Activated T-cell treated with anti-CD3 and anti-CD28 coated beads, Interleukin-2, amount 50 U/mL, for 1 hour (primary cell): Measurements from ENCODE around the gene PPP1R27.
A peak's percentile ranks its signal among the peaks of the same experiment; 100 is the strongest.
"Not testable (repeated sequence)": the region's sequence is repeated elsewhere in the genome, so short reads cannot be mapped to it uniquely, and the experiment has no call there.

Experiments used
- DNase-seq: peaks from one replicate; pipeline ENCODE4 v3.0.0-alpha.2; 2020

Gene PPP1R27

GRCh38 chr17:81840826-81841778, 6.3 kb upstream of the PPP1R27 start:
- DNase-seq = no peak

DNA sequence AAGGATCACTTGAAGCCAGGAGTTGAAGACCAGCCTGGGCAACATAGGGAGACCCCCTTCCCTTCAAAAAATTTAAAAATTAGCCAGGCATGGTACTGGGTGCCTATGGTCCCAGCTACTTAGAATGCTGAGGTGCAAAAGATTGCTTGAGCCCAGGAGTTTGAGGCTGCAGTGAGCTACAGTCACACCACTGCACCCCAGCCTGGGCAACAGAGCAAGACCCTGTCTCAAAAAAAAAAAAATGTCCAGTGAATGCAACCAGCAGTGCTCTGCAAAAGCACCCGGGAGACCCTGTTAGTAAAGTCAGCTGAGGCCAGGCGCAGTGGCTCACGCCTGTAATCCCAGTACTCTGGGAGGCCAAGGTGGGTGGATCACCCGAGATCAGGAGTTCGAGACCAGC, 5.2 kb upstream of the PPP1R27 start:
- DNase-seq = not testable (repeated sequence)

DNA sequence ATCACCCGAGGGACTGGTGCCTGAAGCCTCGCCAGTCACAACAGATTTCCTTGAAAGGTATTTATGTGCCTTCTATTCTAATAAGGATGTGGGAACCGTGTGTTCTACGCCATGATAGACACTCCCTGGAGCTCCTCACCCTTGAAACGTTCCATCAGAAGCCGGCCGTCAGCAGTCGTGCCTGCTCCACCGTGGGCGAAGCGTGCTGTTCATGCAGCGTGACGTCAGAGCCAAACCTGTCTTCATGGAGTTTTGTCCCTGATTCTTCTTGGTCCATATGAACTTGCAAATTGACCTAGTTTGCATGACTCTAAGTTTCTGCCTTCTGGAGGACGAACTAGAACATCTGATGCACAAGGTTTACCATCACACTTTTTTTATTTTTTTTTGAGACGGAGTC, 4.5 kb upstream of the PPP1R27 start:
- no peak for DNase-seq

GRCh38 chr17:81838753-81839255, 4.0 kb upstream of the PPP1R27 start:
- DNase-seq = no peak

DNA sequence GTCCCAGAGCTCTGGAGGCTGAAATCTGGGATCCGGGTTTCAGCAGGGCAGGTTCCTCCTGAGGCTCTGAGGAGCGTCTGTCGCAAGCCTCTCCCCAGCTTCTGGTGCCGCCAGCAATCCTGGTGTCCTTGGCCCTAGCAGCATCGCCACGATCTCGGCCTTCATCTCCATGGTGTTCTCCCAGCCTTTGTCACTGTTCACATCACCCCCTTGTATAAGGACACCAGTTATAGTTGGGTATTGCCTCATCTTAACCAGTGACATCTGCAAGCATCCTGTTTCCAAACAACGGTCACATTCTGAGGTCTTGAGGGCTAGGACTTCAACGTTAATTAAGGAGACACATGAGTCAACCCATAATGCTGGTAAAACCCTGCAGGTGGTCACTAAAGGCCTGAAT, 2.8 kb upstream of the PPP1R27 start:
- DNase-seq = no peak

GRCh38 chr17:81833921-81834830, 674 bp downstream of the PPP1R27 start:
- no peak for DNase-seq

GRCh38 chr17:81833160-81833920, 1.5 kb downstream of the PPP1R27 start, which contains the start of gene MCRIP1:
MCRIP1 (minus strand) TSS chr17:81833291; CDS start chr17:81824506, 8,785 bp downstream.
- DNase-seq = peak; percentile 94

- DNase-seq = no peak
These were observed 2.2 kb downstream of the PPP1R27 start for GRCh38 chr17:81832608-81833159.

DNA sequence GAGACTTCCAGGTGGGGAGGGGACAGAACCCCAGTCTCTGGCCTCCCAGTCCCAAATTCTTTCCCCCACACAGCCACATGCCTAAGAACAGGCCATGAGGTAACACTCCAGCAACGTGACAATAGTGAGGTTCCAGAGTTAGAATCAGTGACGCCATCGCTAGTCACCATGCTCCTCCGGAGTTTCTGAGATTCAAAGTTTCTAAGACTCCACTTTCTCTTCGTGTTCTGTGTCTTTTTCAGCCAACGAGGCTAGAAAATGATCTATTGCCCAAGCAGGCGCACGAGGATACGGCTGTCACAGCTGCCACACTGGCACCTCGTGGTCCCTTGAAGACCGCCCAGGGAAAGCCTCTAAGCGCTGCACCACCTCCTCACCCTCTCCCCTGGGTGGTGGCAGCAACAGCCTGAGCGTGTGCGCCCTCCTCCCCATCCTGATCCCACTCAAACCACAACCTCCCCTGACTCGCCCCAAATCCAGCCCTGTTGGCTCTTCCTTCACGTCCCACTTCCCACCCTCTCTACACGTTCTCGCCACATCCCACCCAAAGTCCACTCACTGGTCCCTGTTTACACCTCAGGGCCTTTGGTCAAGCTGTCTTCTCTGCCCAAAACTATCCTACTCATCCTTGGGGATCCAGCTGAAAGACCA, 2.8 kb downstream of the PPP1R27 start:
- peak; percentile 54 for DNase-seq

DNA sequence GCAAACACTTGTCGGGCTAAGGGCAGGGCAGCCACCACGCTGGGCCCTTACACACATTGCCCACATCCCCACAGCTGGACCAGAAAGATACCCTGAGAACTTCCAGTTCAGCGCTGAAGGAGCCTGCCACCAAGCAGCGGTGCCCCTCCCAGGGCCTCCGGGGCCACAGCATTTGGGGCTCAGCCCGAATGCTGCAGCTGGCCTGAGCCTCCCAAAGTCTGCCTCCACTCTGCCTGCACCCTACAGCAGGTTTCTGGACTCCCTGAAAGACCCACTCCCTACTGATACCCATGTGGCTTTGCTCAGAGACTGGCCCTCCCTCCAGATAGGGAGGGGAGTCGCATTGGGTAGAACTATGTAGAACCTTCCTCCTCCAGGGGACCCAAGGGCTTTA, 3.3 kb downstream of the PPP1R27 start:
- no peak for DNase-seq

DNA sequence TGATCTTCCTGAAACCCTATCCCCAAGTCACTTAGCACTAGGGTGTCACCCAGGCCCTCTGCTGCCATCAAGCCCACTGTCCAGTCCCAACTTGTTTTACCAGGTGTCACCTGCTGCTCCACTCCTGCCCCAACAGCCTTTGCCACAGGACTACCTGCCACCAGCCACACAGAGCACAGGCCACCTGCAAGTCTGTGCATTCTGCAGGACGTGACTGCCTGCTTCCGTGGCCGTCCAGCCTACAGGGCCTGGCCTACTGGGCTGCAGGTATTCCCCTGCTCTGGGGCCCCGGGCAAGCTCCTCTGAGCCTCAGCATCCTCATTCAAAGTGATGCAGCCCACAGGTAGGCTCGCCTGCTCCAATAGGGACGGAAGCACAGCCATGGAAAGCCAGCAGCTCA, 5.0 kb downstream of the PPP1R27 start:
- no peak for DNase-seq

DNA sequence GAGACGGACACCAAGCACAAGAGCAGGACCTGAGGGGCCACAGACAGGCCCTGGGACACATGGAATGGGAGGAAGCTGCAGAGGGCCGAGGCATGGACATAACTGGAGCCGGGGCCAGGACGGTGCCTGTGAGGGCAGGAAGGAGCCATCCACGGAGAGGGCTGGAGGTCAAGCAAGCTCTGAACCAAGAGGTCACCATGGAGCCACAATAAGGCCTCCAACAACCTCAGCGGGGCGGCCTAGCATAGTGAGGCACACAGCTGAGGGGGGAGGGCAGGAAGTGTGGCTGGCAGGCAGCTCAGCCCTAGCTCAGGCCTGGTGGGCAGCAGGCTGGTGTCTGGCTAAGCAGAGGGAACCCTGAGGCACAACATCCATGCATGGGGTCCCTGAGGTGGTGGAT, 6.2 kb downstream of the PPP1R27 start:
- DNase-seq = no peak

DNA sequence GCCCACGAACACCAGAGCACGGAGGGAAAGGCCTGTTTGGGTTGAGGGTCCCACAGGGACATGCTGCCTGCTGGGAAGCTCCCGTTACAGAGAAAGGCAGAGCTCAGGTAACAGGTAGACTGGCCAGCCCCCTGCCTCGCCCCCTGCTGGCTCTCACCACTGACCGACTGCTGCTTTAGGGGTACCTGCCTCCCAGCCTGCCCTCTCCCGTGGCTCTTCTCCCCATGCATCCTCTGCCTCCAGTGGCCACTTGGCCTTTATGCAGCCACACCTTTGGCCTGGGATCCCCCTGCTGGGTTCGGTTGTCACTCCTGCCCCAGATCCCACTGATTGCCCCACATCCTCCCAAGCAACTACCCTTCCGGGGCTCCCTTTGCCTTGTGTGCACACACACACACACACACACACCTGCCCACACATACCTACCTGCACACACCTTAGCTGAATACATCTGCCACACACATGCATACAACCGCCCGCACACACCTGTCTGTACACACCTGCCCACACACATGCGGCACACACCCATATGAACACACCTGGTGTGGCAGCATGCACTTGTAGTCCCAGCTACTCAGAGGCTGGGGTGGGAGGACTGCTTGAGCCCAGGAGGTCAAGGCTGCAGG, 8.9 kb downstream of the PPP1R27 start:
- DNase-seq = no peak

DNA sequence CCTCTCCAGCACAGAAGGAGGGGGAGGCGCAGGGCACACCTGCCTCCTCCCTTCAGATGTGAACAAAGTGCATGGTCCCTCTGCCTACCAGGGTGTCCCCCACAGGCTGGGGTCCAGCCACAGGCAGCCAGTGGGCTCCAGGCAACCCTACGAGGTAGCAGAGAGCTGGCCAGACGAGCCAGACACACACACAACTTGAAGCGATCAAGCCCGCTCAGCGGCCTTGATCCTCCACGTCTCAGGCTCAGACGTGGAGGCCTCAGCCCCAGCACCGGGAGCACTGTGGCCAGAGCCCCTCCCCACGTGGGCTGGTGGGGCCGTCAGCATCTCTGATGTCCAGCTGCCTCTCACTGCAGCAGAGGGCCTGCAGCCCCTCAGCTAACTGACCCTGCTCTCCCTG, 10.3 kb downstream of the PPP1R27 start:
- no peak for DNase-seq

- no peak for DNase-seq
These were observed 10.9 kb downstream of the PPP1R27 start for GRCh38 chr17:81823820-81824550.

DNA sequence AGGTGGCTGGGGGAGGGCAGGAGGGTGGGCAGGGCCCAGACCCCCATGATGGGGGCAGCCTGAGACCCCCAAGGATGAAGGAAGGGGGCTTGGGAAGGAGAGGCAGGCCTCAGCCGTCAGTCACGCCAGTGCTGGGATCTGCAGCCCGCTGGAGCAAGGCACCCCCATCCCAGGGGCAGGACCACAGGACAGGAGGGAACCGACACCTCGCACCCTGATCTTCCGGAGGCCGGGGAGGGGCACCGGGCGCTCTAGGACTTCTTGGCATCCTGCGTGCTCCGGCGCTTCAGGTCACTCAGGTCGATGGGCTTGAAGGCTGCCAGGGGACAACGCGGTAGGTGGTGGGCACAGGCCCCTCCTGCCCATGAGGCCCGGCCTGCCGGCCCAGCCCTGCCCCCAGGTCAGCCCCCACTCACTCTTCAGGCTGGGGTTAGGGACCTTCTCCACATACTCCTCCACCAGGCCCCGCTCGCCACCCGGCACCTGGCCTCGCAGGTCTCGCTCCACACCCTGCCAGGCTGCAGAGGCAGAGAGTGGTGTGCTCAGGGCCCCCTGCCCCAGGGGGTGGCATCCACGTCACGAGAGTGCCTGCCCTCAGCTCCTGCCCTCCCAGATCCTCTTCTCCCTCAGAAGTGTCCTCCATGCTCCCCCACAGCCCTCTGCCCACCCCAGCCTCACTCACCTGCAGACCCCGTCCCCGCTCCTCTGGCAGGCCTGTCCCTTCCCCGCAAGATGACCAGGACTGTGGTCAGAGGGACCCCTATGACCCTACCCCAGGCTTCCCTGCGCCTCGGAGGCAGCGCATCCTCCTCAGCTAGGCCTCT, 11.6 kb downstream of the PPP1R27 start:
- DNase-seq = no peak

- DNase-seq = no peak
These were observed 12.6 kb downstream of the PPP1R27 start for GRCh38 chr17:81822312-81822637.

GRCh38 chr17:81821603-81822311, 13.1 kb downstream of the PPP1R27 start:
- no peak for DNase-seq

DNA sequence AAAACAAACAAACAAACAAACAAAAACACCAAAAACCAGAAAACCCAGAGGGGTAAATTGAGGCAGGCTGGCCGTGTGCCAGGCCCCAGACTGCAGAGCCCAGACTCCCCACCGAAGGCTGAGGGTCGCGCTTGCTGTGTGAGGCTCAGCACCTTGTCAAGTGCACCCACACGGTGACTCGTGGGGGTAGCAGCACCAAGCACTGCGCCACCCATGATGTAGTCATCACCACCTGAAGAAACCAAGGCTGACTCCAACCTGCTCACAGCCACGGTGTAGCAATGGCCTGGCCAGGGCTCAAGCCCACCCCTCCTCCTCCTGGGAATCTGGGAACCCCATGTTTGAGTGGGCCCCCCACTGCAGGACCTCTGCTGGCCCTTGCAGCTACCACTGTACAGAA, 13.7 kb downstream of the PPP1R27 start:
- DNase-seq = no peak
